Sigmoid colon (tissue), 7 donors: Measurements from ENCODE around the gene ARPC5. TPM values are rescaled to one million over a fixed set of nuclear protein-coding genes. Genes with fewer than 3 reads are reported as not detected.

Experiments used
- DNase-seq: peaks from one replicate; pipeline ENCODE4 v3.0.0-alpha.2; 2019
- H3K27ac ChIP-seq, 4 donors: fragments of 200-600 bp; sonication (generic); one replicate each; pipeline ENCODE4 v1.5.1; 2016 to 2019; ENCODE audit warnings: mild to moderate bottlenecking in 1 of 4
- H3K27me3 ChIP-seq, 3 donors: fragments of 200-600 bp; sonication (generic); one replicate each; pipeline ENCODE4 v1.5.1; 2019; ENCODE audit warnings: mild to moderate bottlenecking in 1 of 3
- H3K36me3 ChIP-seq, 4 donors: fragments of 200-600 bp; sonication (generic); one replicate each; pipeline ENCODE4 v1.5.1; 2016 to 2019
- H3K4me1 ChIP-seq, 4 donors: fragments of 200-600 bp; sonication (generic); one replicate each; pipeline ENCODE4 v1.5.1; 2017 to 2019
- H3K4me3 ChIP-seq, 4 donors: fragments of 200-600 bp; sonication (generic); one replicate each; pipeline ENCODE4 v1.5.1; 2017 to 2019; ENCODE audit warnings: mild to moderate bottlenecking in 2 of 4, moderate library complexity in 1 of 4
- H3K9me3 ChIP-seq, 4 donors: fragments of 200-600 bp in 3 of 4; sonication (generic) in 3 of 4; one replicate each; pipeline versions ENCODE4 v1.5.1 to v1.6.1; 2013 to 2019
- CTCF ChIP-seq, 4 experiments: fragments of 450-650 bp in 3 of 4; fragments of 200-600 bp in 1 of 4; IDR thresholded peaks; one replicate each; pipeline ENCODE4 v1.5.1; 2016 to 2019; ENCODE audit warnings: antibody characterized with exemption in 4 of 4, mild to moderate bottlenecking in 3 of 4, moderate library complexity in 2 of 4
- EP300 ChIP-seq, 4 donors: sonication (generic); formaldehyde crosslinking; IDR thresholded peaks; one replicate each; pipeline ENCODE4 v1.6.1; 2017; ENCODE audit warnings: antibody characterized with exemption in 4 of 4
- POLR2A ChIP-seq, 2 donors: fragments of 450-650 bp; IDR thresholded peaks; one replicate each; pipeline ENCODE4 v1.6.1; 2016; ENCODE audit warnings: antibody characterized with exemption in 2 of 2, mild to moderate bottlenecking in 2 of 2, moderate library complexity in 2 of 2
- POLR2AphosphoS5 ChIP-seq, 4 donors: sonication (generic); formaldehyde crosslinking; IDR thresholded peaks; one replicate each; pipeline ENCODE4 v1.6.1; 2017; ENCODE audit warnings: antibody characterized with exemption in 4 of 4
- WGBS, 2 donors: extraction: QIAGEN DNeasy Blood & Tissue Kit; methylation state at CpG; one replicate each; pipeline ENCODE4 v1.1.7; 2013; 5-methylcytosine and 5-hydroxymethylcytosine counted together
- intact Hi-C: fragments of 100-400 bp; cut with DNase I; formaldehyde crosslinking; loops from one replicate; pipeline ENCODE4 v1.15.1; 2023
- polyA plus RNA-seq, 3 donors: library from polyadenylated mRNA; stranded (reverse); fragments of 200-250 nt; gene quantifications; one replicate each; pipeline ENCODE4 v1.2.3, GENCODE V29; 2013
- total RNA-seq, 4 donors: library from RNA; depleted of rRNA; stranded (reverse); fragments of >200 nt; gene quantifications; one replicate each; pipeline ENCODE4 v1.1.0, GENCODE V29; 2016
- donor health status: healthy with polysubstance abuse.
- donor health status: Bipolar disorder and iron deficiency.
- donor health status: healthy.

Gene ARPC5
- total and polyA plus RNA-seq, 7 donors, result 57.3 to 278 (median 95.6) TPM

- Histone ChIP-seq H3K27ac (peak overlapping the region in 3 of 4 donors; percentile 38 to 56 (median 41)), H3K36me3 (no peaks in the 10 kb centered on the region), H3K4me3 (peak overlapping the region in 2 of 4 donors; percentile 9 to 29), H3K4me1 (peaks cover 0 to 7% (median 3%) of the 10 kb centered on the region in 4 donors), H3K9me3 (no peaks in the 10 kb centered on the region), H3K27me3 (no peaks in the 10 kb centered on the region)
- TF ChIP-seq EP300 (IDR thresholded peaks at IDR 0.05), result no peak
- TF ChIP-seq POLR2AphosphoS5 (IDR thresholded peaks at IDR 0.05), result no peak
- no peak for TF ChIP-seq POLR2A (IDR thresholded peaks at IDR 0.05)
- TF ChIP-seq CTCF (IDR thresholded peaks at IDR 0.05), result no peak
- 83 to 90% methylated on average over 4 of the region's 4 CpGs for WGBS, 2 donors
- DNase-seq, result no peak
- intact Hi-C loops, result no loop called here
Observed at GRCh38 chr1:183589874-183590243, 45.7 kb downstream of the ARPC5 start.

- H3K4me3 ChIP-seq, result peak overlapping the region in 2 of 4 donors; percentile 9 to 29
- no peak for DNase-seq
Observed at GRCh38 chr1:183589384-183589783, 46.2 kb downstream of the ARPC5 start.

GRCh38 chr1:183588827-183589226 lies 46.8 kb downstream of the ARPC5 start:
- H3K36me3 ChIP-seq, result no peaks in the 10 kb centered on the region
- peaks cover 0 to 10% (median 6%) of the 10 kb centered on the region in 4 donors for H3K4me1 ChIP-seq
- no peaks in the 10 kb centered on the region for H3K27me3 ChIP-seq
- H3K27ac ChIP-seq, result peak overlapping the region in 2 of 4 donors; percentile 41 to 56
- peak overlapping the region in 1 of 4 donors; percentile 29 for H3K4me3 ChIP-seq
- no peaks in the 10 kb centered on the region for H3K9me3 ChIP-seq
- TF ChIP-seq POLR2AphosphoS5 (IDR thresholded peaks at IDR 0.05), result no peak
- no peak for TF ChIP-seq POLR2A (IDR thresholded peaks at IDR 0.05)
- TF ChIP-seq CTCF (IDR thresholded peaks at IDR 0.05), result no peak
- no peak for TF ChIP-seq EP300 (IDR thresholded peaks at IDR 0.05)
- intact Hi-C loops, result no loop called here
- no peak for DNase-seq

More at GRCh38 chr1:183589384-183589783, 46.2 kb downstream of the ARPC5 start:
- Histone ChIP-seq H3K9me3 (no peaks in the 10 kb centered on the region), H3K4me1 (peaks cover 0 to 7% (median 5%) of the 10 kb centered on the region in 4 donors), H3K36me3 (no peaks in the 10 kb centered on the region), H3K27ac (peak overlapping the region in 3 of 4 donors; percentile 38 to 56 (median 41)), H3K27me3 (no peaks in the 10 kb centered on the region)
- 87 to 89% methylated on average over 5 of the region's 5 CpGs for WGBS, 2 donors
- intact Hi-C loops, result no loop called here
- TF ChIP-seq EP300 (IDR thresholded peaks at IDR 0.05) (no peak), CTCF (IDR thresholded peaks at IDR 0.05) (no peak), POLR2AphosphoS5 (IDR thresholded peaks at IDR 0.05) (no peak), POLR2A (IDR thresholded peaks at IDR 0.05) (no peak)

- no peaks in the 10 kb centered on the region for H3K27me3 ChIP-seq
- no peaks in the 10 kb centered on the region for H3K9me3 ChIP-seq
- intact Hi-C loops, result no loop called here
- TF ChIP-seq POLR2A (IDR thresholded peaks at IDR 0.05), result no peak
- no peak for TF ChIP-seq CTCF (IDR thresholded peaks at IDR 0.05)
- TF ChIP-seq POLR2AphosphoS5 (IDR thresholded peaks at IDR 0.05), result no peak
- no peak for TF ChIP-seq EP300 (IDR thresholded peaks at IDR 0.05)
- no peak for DNase-seq
- H3K4me1 ChIP-seq, result peaks cover 0 to 19% (median 14%) of the 10 kb centered on the region in 4 donors
- 89 to 97% methylated on average over 8 of the region's 8 CpGs for whole genome bisulfite sequencing, 2 donors
- no peaks in the 10 kb centered on the region for H3K36me3 ChIP-seq
- H3K4me3 ChIP-seq, result no peak overlapping the region
- no peak overlapping the region for H3K27ac ChIP-seq
Observed at GRCh38 chr1:183586926-183587325, 48.7 kb downstream of the ARPC5 start.

GRCh38 chr1:183586455-183586854 lies 49.1 kb downstream of the ARPC5 start:
- Histone ChIP-seq H3K4me1 (peaks cover 0 to 24% (median 17%) of the 10 kb centered on the region in 4 donors), H3K27ac (no peak overlapping the region), H3K9me3 (no peaks in the 10 kb centered on the region), H3K36me3 (no peaks in the 10 kb centered on the region), H3K4me3 (no peak overlapping the region), H3K27me3 (no peaks in the 10 kb centered on the region)
- WGBS, 2 donors, result 97 to 100% methylated on average over 1 of the region's 1 CpG
- intact Hi-C loops, result no loop called here
- TF ChIP-seq CTCF (IDR thresholded peaks at IDR 0.05) (no peak), POLR2AphosphoS5 (IDR thresholded peaks at IDR 0.05) (no peak), EP300 (IDR thresholded peaks at IDR 0.05) (no peak), POLR2A (IDR thresholded peaks at IDR 0.05) (no peak)
- no peak for DNase-seq
